Smooth muscle cell (in vitro differentiated cells): ENCODE results near the gene KCNA3. TPM values are rescaled to one million over a fixed set of nuclear protein-coding genes. Genes with fewer than 3 reads are reported as not detected.

ENCODE experiments used
- DNase-seq: peaks from one replicate; lab custom pipeline; 2025; ENCODE audit not compliant: unreplicated experiment; lab: John Stamatoyannopoulos, UW
- H2AFZ ChIP-seq: fragments of 200-600 bp; sonication (generic); 2 replicates; pipeline ENCODE4 v1.6.0; 2016; ENCODE audit warnings: antibody characterized with exemption, low read depth, mild to moderate bottlenecking
- H3F3A ChIP-seq: fragments of 200-600 bp; sonication (generic); 2 replicates; pipeline ENCODE4 v1.6.0; 2017; ENCODE audit warnings: antibody characterized with exemption, low read depth
- H3K27ac ChIP-seq: fragments of 200-600 bp; sonication (generic); 2 replicates; pipeline ENCODE4 v1.5.1; 2016; ENCODE audit warnings: low read depth, mild to moderate bottlenecking
- H3K27me3 ChIP-seq: fragments of 200-600 bp; sonication (generic); 2 replicates; pipeline ENCODE4 v1.6.1; 2016; ENCODE audit warnings: low read depth, mild to moderate bottlenecking
- H3K36me3 ChIP-seq: fragments of 200-600 bp; sonication (generic); 2 replicates; pipeline ENCODE4 v1.5.1; 2016; ENCODE audit warnings: low read depth
- H3K4me1 ChIP-seq: fragments of 200-600 bp; sonication (generic); 2 replicates; pipeline ENCODE4 v1.5.1; 2016; ENCODE audit warnings: low read depth
- H3K4me2 ChIP-seq: fragments of 200-600 bp; sonication (generic); 2 replicates; pipeline ENCODE4 v1.6.0; 2016; ENCODE audit warnings: mild to moderate bottlenecking
- H3K4me3 ChIP-seq: fragments of 200-600 bp; sonication (generic); 2 replicates; pipeline ENCODE4 v1.5.1; 2016; ENCODE audit warnings: mild to moderate bottlenecking
- H3K79me2 ChIP-seq: fragments of 200-600 bp; sonication (generic); 2 replicates; pipeline ENCODE4 v1.6.0; 2016; ENCODE audit warnings: low read depth, mild to moderate bottlenecking
- H3K9ac ChIP-seq: fragments of 200-600 bp; sonication (generic); 2 replicates; pipeline ENCODE4 v1.6.0; 2016; ENCODE audit warnings: low read depth
- H3K9me3 ChIP-seq: fragments of 200-600 bp; sonication (generic); replicated peaks from 2 replicates; pipeline ENCODE4 v1.5.1; 2016; ENCODE audit warnings: low read depth
- H4K20me1 ChIP-seq: fragments of 200-600 bp; sonication (generic); 2 replicates; pipeline ENCODE4 v1.6.0; 2016; ENCODE audit warnings: low read depth
- WGBS: methylation state at CpG from one replicate; pipeline ENCODE4 v1.1.7; 2016; ENCODE audit warnings: low lambda C conversion rate; 5-methylcytosine and 5-hydroxymethylcytosine counted together
- polyA plus RNA-seq: library from polyadenylated mRNA; unstranded; fragments of >200 nt; fragmentation: Nextera tagmentation; extraction: Ambion mirVana; gene quantifications from 2 replicates; pipeline ENCODE4 v1.2.1, GENCODE V29; 2016
- total RNA-seq: library from RNA; depleted of rRNA; stranded (reverse); fragments of >200 nt; gene quantifications from 2 replicates; pipeline ENCODE4 v1.2.3, GENCODE V29; 2014
- TF ChIP-seq, protein P1 (sequence below): fragments of 200-600 bp; sonication (generic); IDR thresholded peaks from 2 replicates; pipeline ENCODE4 v1.5.1; 2017; ENCODE audit warnings: borderline replicate concordance, mild to moderate bottlenecking, antibody characterized with exemption; ENCODE audit not compliant: insufficient read depth, poor library complexity, severe bottlenecking

The KCNA3 gene
- total and polyA plus RNA-seq, 2 experiments from 2014 or later: 3.7 to 9.3 TPM

DNA sequence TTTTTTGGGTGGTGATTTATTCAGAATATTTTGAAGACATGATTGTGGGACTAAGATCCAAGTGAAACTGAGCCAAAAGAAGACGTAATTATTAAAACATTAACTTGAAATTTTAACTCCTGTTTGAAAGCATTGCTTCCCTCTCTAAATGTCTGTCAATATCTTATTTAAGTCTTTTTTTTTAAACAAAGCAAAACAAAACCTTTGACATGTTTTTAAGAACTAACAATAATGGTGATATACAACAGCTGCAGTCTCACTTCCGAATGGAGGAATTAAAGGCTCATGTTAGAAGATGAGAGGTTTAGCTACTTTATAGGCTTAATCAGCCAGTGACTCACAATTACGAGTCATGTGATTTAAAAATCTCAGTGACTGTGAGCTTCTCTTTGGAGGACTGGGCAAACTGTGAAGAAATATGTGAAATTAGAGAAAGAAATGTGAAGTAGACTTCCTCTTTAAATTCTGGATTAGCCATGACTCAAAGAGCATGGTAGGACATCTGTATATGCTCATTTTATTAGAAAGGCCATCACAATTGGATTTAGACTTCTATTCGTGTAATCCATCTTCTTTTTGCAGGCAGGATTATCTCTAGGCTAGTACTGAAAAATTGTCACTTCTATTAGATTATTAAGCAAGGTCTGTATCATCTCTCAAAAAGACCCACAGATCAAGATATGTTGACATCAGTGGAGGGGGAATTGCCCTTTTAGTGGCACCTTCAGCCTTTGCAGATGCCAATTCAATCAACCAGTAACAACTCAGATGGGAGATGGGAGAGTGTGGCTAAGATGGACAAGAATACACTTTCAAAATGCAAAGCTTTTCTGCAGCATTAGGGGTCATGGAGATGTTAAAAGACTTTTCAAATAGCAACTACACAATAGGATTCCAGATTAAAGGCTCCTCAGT is 28.7 kb downstream of the KCNA3 start:
- H3K4me2 ChIP-seq: peak overlapping the region; percentile 70
- DNase-seq: no peak

DNA sequence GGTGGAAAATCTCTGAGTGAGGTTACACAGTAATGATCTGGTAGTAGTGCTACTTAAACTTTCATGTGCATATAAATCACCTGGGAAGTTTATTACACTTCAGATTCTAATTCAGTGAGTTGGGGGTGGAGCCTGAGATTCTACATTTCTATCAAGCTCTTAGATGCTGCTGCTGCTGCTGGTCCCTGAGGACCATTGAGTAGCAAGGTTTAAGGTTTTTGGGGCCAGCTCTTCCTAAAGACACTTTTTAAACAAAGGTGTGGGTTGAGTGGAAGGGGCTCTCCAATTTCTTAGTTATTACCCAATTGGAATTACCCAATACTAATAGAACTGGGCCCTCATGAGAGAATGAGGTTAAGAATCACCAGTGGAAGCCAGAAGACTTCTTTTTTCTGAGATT is 29.5 kb downstream of the KCNA3 start:
- H3F3A ChIP-seq: peaks cover 15% of the 10 kb centered on the region
- peak overlapping the region; percentile 70 for H3K4me2 ChIP-seq

More for the DNA sequence above, 28.7 kb downstream of the KCNA3 start:
- Histone ChIP-seq H3K79me2 (no peaks in the 10 kb centered on the region), H3K9ac (peak overlapping the region; percentile 14), H3K4me1 (peaks cover 28% of the 10 kb centered on the region), H3K9me3 (no peaks in the 10 kb centered on the region), H2AFZ (no peak overlapping the region), H3K27ac (peak overlapping the region; percentile 81), H3K27me3 (no peaks in the 10 kb centered on the region), H3F3A (peaks cover 15% of the 10 kb centered on the region), H3K36me3 (no peaks in the 10 kb centered on the region), H4K20me1 (no peaks in the 10 kb centered on the region), H3K4me3 (no peak overlapping the region)
- 29% methylated on average over 4 of the region's 4 CpGs for WGBS
- TF ChIP-seq, protein P1, sequence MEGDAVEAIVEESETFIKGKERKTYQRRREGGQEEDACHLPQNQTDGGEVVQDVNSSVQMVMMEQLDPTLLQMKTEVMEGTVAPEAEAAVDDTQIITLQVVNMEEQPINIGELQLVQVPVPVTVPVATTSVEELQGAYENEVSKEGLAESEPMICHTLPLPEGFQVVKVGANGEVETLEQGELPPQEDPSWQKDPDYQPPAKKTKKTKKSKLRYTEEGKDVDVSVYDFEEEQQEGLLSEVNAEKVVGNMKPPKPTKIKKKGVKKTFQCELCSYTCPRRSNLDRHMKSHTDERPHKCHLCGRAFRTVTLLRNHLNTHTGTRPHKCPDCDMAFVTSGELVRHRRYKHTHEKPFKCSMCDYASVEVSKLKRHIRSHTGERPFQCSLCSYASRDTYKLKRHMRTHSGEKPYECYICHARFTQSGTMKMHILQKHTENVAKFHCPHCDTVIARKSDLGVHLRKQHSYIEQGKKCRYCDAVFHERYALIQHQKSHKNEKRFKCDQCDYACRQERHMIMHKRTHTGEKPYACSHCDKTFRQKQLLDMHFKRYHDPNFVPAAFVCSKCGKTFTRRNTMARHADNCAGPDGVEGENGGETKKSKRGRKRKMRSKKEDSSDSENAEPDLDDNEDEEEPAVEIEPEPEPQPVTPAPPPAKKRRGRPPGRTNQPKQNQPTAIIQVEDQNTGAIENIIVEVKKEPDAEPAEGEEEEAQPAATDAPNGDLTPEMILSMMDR: no peak

DNA sequence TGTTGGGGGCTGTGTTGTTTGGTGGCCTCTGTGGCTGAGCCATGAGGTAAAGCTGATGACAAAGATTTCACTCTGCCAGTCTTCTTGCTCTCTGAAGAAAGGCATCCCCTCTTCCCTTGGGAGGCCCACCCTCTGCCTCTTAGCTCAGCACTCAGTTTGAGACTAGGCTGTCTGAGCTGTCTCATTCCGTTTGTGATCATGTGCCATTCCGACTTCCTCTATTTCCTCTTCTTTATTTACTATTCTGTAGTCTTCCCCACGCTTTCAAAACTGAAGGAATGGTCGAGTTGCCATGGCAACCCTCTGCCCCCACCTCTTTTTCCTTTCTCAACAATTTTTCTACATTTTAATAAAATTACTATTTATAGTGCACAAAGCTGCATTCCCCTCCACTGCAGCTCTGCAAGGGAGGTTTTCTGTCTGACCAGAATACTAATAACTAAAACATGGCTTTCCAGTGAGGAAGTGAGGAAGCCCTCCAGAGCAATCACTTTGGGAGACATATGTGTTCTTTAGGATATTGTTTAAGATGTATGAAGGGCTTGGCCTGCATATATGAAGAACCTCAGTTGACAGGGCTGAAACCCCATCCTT is 30.8 kb downstream of the KCNA3 start:
- WGBS: 22% methylated on average over 4 of the region's 4 CpGs

More for the DNA sequence above, 29.5 kb downstream of the KCNA3 start:
- peak overlapping the region; percentile 81 for H3K27ac ChIP-seq
- H3K79me2 ChIP-seq: no peaks in the 10 kb centered on the region
- no peak overlapping the region for H2AFZ ChIP-seq
- no peaks in the 10 kb centered on the region for H3K9me3 ChIP-seq
- peaks cover 28% of the 10 kb centered on the region for H3K4me1 ChIP-seq
- peak overlapping the region; percentile 14 for H3K9ac ChIP-seq
- TF ChIP-seq, protein P1: no peak
- no peaks in the 10 kb centered on the region for H4K20me1 ChIP-seq
- H3K27me3 ChIP-seq: no peaks in the 10 kb centered on the region
- H3K36me3 ChIP-seq: no peaks in the 10 kb centered on the region
- no peak overlapping the region for H3K4me3 ChIP-seq
- no peak for DNase-seq

More for the DNA sequence above, 30.8 kb downstream of the KCNA3 start:
- H3K36me3 ChIP-seq: no peaks in the 10 kb centered on the region
- H3K9me3 ChIP-seq: no peaks in the 10 kb centered on the region
- H4K20me1 ChIP-seq: no peaks in the 10 kb centered on the region
- TF ChIP-seq, protein P1: no peak
- no peaks in the 10 kb centered on the region for H3K79me2 ChIP-seq
- no peak for DNase-seq
- H3K27ac ChIP-seq: peak overlapping the region; percentile 81
- no peak overlapping the region for H3K9ac ChIP-seq
- H3K27me3 ChIP-seq: no peaks in the 10 kb centered on the region
- H2AFZ ChIP-seq: peak overlapping the region; percentile 49
- peaks cover 28% of the 10 kb centered on the region for H3K4me1 ChIP-seq
- no peak overlapping the region for H3K4me3 ChIP-seq
- peaks cover 15% of the 10 kb centered on the region for H3F3A ChIP-seq
- H3K4me2 ChIP-seq: peak overlapping the region; percentile 52
